ENCODE measurements around the gene USP46.

Gene USP46

DNA sequence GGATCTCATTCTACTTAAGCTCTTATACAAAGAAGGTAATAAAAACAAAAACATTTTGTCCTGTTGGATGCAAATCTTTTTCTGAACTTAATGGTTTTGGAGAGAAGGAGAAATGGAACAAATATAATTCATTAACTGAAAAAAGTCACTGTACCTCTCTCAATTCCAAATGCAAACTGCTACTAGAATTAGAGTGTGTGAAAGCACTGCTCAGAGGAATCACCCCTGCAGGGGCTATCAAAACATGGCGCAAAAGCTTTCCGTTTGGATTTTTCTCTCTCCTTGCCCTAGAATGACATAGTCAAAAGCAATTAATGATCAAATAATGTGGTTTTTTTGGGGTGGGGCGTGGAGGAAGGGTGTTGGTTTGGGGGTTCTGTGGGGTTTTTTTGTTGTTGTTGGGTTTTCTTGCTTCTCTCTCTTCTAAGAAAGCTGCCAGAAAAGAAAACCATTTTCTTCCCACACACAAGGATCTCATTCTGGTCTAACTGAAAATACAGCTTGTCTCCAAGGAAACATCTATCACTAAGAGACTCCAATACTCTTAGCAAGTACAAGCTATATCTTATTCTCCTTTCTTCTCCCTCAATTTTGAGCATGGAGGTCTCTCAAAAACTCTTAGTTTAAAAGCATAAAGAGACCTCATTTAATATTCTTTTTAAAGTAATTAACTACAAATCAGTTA, 41.6 kb downstream of the USP46 start:
- DNase-seq: no peak

DNA sequence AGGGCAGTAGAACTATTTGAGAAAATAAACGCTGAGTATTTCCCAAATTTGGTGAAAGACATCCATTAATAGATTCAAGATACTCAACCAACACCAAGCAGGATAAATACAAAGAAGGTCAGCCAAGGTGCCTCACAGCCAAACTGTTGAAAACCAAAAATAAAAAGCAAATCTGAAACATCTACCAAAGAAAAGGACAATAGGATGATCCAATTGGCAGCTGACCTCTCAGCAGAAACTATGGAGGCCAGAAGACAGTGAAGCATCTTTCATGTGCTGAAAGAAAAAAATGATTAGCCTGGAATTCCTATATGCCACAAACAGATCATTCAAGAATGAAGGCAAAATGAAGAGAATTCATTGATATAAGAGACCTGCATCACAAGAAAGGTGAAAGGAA, 44.9 kb downstream of the USP46 start:
- no peak for DNase-seq

DNA sequence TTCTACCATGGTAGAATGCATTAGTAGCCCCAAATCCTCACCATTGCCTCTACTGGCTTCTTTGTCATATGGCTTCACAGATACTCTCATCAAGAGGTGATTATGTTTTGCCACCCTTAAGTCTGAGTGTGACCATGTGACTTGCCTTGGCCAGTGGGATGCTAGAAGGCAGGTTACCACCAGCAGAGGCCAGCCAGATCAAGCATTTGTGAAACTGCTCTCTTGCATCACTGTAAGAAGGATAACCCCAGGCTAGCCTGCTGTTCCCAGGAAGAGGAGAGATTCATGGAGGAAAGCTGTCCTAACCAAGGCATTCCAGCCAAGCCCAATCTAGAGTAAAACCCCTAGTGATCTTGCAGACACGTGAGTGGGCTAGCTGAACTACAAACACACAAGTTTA, 46.8 kb downstream of the USP46 start:
- DNase-seq: no peak

DNA sequence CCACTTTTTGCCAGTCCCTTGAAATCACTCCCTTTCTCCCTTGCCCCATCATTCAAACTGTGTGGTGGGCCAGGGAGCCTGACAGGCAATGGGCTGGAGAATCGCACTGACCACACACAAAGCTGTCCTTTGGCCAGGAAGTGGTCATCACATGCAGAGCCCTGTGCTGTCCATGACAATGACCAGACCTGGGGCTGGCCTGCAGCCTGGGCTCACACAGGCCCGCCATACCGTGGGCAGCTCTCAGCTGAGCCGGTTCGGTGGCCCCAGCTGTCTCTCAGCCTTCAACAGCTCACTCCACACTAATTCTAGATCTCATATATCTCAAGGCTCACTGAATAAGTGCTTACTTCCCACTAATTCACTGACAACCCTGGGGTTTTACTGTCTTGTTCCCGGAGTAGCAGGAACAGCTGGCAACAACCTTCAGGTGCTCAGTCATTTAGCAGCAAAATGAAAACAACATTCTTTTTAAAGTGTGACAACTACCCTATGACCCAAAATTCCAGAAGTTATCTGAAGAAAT, 48.0 kb downstream of the USP46 start:
- no peak for DNase-seq

DNA sequence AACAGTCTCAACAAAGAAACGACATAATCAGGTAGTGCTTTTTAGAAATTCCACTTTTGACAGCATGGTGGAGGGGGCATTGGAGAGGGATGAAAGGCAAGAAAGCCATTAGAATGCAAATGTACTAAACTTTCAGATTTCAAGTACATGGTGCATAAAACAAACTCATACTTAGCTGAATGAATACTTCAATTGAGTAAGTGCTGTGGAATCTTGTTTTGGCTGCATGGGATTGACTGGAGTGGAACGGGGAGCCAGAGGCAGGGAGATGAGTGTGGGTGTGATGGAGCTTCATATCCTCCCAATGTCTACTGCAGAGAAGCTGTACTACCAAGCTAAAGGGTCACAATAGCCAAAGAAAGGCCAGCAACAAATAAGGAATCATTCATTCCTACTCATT, 52.4 kb downstream of the USP46 start:
- DNase-seq: no peak

DNA sequence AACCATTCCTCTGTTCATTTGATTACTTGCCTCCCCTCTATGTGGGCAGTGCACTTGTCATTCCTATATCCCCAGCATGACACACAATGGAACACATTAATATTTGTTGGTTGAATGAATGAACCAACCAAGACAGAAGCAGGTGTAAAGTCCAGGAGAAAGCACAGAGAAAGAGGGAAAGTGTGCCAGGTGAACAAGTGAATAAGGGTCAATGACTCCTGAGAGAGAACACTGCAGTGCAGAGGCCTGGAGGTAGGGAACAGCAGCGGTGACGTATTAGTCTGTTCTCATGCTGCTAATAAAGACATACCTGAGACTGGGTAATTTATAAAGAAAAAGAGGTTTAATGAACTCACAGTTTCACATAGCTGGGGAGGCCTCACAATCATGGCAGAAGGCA, 53.1 kb downstream of the USP46 start:
- DNase-seq: no peak

DNA sequence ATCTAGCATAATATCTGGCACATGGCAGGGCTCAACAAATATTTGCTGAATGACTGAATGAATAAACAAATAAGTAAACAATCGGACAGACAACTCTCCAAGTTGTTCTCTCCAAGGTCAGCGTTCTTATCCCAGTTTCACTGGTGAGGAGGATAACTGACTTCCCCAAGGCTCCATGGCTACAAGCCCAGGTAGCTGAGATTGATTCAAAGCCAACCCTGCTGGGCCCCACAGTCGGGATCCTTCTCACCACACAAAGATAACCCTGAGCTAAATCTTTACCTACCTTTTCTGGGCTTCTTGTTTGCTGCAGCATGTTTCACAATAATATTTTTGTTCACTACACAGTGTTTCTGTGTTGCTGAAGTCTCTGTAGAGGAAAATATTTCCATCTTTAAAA, 54.9 kb downstream of the USP46 start:
- DNase-seq: no peak

DNA sequence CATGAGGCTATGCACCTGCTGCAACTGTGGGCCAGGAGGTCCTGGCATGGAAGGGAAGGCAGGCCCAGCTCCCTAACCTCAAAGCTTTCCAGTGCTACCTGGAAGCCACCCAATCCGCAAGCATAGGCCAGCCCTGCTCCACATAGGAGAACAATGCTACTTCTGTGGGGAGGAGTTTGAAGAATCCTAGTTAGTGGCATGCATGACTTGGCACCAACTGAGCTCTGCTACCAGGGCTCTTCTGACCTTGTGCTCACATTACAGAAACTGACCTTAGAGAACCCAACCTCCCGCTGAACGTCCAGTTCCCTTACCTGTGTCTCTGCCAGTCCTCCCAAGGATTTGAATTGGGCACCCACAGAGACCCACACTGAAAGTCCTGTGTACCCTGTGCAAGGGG, 58.8 kb downstream of the USP46 start:
- no peak for DNase-seq

DNA sequence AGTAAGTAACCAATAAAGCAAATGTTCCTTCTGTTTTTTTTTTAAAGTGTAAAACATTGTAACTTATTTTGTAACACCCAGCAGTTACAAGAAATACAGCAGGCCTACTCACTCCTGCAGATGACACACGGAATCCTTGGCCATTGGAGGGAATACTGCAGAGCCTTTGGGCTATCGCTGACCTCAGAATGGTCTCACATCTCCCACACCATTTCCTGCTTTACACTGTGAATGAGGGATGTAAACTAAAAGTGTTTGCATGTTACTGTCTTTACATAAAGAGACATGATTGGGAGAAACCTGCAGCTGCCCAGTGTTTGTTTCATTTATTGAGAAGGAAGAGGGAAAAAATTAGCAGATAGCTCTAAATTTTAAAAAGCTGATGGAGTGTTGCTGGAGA, 64.1 kb downstream of the USP46 start:
- DNase-seq: no peak

DNA sequence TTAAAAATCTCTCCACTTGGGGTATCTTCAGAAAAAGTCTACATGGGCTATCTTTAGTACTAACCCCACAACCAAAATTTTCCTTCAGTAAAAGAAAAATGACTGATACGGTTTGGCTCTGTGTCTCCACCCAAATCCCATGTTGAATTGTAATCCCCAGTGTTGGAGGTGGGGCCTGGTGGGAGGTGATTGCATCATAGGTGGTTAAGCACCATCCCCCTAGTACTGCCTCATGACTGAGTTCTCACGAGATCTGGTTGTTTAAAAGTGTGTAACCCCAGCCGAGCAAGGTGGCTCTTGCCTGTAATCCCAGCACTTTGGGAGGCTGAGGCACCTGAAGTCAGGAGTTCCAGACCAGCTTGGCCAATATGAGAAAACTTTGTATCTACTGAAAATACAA, 66.8 kb downstream of the USP46 start:
- DNase-seq: no peak

DNA sequence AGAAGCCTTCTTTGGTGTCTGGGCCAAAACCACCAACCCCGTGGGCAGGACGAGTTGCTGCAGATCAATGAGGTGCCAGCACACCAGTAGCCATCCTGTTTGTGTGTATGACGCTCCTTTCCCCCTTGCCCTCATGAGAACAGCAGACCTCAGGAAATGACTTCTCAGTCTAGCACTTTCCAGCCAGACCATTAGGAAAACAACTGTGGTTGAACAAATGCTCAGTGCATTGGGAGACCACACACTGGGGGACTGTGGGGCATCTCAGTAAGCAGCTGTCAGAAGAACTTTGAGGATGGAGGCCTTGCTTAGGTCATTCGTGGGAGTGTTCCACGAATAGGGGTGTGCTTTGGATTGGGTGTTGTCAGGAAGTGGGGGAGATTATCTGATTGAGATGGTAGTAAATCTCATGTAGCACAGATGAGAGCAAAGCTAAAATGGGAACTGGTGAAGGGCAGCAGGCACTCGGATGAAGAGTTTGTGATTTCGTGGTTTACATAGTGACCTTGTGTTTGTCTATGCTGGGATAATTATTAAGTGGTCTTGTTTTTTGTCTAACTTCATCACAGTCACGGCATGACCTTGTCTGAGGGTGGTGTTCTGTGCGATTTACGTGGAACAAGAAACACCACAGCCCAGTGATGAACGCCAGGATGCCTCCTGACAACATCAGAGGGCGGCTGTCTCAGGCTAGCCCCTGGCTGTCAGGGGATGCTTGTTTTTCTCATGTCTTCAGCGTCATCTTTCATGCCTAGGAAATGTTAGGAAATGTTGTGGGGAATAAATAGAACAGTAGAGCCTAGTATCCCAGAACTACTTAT, 70.1 kb downstream of the USP46 start:
- DNase-seq: peak; percentile 19

DNA sequence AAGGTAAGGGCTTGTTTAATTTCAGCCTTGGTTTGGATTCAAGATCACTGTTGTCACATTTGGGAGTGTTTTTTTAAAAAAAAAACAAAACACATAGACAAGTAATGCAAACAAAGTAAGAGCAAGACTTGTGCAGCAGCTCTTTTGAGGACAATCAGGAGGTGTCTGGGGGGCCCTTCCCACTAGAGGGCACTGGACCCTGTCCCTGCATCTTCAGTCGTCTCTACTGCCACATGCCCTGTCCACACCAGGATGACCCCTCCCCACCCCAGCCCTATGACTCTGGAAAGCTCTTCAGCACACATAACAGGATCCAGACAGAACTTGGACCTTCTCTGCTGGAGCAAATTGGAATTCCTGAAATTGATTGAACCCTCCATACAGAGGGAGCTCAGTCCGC, 71.0 kb downstream of the USP46 start:
- DNase-seq: no peak

DNA sequence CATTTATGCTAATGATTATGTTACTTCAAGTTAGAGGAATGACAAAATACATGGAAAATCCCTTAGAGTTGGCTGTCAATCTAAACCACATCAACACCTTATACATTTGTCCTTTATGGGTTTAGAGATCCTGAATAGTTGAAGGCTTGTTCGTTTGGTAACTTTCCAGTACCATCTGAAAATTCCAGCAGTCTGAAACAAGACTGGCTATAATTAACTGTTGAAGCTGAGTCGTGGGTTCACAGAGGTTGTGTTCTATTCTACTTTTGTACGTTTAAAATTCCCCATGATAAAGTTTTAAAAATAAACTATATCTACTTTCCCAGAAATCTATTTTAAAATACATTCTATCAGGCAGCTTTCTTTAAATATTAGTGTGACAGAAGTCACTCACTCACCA, 73.0 kb downstream of the USP46 start:
- no peak for DNase-seq

DNA sequence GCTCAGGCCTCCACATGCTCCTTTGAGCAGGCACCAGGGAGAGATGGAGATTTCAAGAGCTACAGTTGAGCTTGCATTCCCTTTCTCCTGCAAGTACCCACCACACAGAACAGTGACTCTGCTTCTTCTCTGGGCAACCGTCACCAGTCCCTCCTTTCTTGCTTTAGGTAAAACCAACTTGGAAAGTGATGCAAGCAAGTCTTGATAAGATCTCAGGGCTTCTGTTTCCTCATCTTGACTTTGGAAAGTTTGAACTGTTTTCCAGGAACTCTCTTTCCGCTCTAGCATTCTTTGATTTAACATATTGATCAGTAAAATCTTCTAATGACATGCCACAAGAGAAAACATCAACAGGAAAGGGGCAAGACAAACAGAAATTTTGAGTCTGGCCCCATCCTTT, 73.7 kb downstream of the USP46 start:
- no peak for DNase-seq

DNA sequence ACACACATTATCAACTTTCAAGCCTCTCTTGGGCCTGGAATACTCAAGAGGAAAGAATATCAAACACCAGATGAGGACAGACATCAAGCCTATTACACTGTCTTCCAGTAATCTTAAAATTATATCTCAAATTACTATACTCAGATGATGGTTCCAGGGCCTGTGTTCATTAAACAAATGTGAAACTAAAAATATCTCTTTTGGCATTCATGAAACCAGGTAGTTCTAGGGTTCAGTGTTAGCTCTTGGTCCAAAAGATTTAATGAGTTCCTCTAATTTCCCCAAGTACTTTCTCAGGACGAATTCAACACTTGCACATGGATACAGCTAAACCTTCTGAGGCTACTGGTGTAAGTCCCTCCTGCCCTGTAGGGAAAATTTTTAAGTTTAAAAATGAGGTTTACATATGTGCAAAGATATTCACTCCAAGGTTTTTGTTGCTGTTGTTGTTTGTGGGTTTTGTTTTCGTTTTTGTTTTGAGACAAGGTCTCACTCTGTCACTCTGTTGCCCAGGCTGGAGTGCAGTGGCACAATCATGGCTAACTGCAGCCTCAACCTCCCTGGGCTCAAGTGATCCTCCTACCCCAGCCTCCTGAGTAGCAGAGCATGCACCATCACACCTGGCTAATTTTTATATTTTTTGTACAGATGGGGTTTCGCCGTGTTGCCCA, 79.4 kb downstream of the USP46 start:
- DNase-seq: no peak

DNA sequence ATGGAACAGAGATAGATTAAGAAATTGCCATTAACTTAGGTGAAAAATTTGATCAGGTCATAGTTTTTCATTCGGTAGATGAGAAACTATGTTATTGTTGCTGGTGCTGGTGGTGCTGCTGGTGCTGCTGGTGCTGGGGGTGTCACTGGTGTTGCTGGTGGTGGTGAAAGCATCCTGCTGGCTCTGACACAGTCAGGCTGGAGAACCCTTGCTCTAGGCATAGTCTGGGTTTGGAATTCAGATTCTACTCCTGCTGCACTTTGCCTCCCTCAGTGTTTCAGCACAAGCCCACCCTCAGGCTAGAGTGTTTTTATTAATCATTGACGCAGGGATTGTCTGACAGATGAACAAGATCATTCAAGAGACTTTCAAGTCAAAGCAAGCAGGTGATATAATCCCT, 80.2 kb downstream of the USP46 start:
- no peak for DNase-seq

DNA sequence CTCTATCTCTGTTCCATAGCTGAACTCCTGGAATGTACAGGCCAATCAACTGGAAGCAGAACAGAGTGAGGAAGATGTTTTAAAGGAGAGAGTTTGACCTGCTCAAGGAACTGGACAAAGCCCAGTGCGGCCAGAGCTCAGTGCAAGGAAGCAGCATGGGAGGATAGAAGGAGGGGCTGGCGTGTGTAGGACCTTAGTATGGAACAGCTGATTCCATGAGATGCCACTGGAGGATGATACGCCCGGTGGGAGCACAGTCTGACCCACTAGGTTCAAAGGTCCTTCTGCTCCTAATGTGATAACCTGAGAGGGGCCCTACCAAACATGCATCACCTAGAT, 81.5 kb downstream of the USP46 start:
- no peak for DNase-seq

DNA sequence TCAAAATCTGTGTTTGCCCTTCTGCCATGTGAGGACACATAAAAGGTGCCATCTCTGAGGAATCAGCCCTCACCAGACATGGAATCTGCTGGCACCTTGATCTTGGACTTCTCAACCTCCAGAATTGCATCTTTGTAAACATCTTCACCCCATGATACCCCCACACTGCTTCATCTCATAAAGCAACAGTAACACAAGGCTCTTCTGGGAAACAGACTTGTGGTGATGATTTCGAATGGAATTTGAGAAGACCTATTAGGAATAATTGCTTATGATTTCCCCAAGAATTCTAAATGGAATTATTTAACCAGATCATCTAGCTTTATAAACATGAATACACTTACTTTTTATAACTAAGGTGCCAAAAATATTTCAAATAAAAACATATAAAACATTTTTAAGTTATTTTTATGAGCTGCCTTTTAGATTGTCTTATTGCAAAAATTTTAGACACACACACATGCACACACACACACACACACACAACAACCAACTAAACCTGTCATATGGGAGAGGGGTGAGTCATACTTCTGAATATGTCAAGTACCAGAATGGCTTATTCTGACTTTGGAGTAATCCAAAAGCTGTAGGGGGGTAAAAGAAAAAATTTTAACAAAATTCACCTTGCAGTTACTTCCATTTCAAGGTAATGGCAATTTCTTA, 82.0 kb downstream of the USP46 start:
- DNase-seq: no peak

DNA sequence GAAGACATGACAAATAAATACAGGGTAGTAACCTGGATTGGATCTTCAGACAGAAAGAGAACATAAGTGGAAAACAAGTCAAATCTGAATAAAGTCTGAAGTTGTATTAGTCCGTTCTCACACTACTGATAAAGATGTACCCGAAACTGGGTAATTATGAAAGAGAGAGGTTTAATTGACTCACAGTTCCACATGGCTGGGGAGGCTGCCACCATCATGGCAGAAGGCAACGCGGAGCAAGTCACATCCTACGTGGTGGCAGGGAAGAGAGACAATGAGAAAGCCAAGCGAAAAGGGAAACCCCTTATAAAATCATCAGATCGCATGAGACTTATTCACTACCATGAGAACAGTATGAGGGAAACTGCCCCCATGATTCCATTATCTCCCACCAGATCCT, 82.8 kb downstream of the USP46 start:
- DNase-seq: no peak

DNA sequence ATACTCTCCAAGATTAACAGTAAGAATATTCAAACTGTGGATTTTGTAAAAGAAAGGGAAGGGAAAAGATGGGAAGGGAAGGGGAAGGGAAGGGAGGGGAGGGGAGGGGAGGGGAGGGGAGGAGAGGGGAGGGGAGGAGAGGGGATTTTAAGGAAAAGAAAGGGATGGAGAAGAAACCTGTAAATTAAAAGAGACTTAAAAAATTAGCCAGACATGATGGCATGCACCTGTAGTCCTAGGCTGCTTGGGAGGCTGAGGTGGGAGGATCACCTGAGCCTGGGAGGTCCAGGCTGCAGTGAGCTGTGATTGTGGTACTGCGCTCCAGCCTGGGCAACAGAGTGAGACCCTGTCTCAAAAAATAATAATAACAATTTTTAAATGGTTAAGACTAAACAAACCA, 83.7 kb downstream of the USP46 start:
- no peak for DNase-seq

DNA sequence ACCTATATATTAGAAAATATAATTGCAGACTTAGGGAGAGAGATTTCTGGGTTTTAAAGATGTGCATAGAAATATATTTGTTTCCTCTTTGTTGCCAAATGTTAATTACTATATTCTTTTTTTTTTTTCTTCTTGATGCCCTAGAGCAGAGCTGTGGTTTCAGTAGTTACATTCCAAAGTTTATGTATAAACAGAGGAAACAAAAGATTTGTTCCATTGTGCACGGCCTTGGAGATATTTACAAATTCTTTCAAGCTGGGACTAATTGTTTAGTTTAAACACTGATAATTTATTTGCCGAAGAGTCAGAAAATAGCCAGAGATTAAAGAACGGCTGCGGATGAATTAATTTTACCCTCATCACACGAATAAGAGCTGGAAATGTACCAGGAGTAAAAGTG, 85.1 kb downstream of the USP46 start:
- DNase-seq: no peak

DNA sequence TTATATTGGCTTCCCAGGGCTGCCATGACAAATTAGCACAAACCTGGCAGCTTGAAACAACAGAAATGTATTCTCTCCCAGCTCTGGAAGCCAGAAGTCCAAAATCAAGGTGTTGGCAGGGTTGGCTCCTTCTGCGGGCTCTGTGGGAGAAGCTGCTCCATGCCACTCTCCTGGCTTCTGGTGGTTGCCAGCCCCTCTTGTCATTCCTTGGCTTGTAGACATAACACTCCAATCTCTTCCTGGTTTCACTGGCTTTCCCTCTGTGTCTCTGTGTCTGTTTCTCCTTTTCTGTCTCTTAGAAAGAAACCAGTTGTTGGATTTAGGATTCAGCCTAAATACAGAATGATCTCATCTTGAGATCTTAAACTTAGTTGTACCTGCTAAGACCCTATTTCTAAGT, 85.5 kb downstream of the USP46 start:
- DNase-seq: no peak

DNA sequence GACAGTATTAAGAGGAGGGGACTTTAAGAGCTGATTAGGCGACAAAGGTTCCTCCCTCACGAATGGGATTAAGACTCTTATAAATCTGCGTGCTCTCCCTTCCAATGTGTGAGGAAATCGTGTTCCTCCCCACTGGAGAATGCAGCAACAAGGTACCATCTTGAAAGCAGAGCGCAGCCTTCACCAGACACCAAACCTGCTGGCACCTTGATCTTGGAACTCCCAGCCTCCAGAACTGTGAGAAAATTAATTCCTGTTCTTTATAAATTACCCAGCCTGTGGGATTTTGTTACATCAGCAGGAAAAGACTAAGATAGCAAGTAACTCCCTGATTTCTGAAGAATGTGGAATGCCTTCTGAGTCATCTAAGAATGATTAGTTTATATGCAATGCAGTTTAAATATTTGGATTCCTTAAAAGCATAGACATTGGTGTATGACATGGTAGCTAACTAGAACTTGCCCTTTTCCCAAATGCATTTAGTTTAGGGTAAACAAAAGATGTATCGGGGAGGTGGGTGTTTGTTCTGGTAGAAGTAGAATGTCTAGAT, 86.1 kb downstream of the USP46 start:
- no peak for DNase-seq

Measured in effector CD4-positive, alpha-beta T cell (primary cell).